HG03159 (cell line): ENCODE data around the gene MRPL21.

Experiments
- ATAC-seq: cut with Tn5 transposase; IDR thresholded peaks from one replicate; pipeline ENCODE4 v1.9.1; 2021; ENCODE audit warnings: mild to moderate bottlenecking, moderate library complexity; ENCODE audit not compliant: unreplicated experiment

Gene MRPL21

GRCh38 chr11:68843052-68843561 is 60.5 kb downstream of the MRPL21 start:
- ATAC-seq = no peak

GRCh38 chr11:68842427-68843051 is 61.1 kb downstream of the MRPL21 start:
- ATAC-seq = no peak

DNA sequence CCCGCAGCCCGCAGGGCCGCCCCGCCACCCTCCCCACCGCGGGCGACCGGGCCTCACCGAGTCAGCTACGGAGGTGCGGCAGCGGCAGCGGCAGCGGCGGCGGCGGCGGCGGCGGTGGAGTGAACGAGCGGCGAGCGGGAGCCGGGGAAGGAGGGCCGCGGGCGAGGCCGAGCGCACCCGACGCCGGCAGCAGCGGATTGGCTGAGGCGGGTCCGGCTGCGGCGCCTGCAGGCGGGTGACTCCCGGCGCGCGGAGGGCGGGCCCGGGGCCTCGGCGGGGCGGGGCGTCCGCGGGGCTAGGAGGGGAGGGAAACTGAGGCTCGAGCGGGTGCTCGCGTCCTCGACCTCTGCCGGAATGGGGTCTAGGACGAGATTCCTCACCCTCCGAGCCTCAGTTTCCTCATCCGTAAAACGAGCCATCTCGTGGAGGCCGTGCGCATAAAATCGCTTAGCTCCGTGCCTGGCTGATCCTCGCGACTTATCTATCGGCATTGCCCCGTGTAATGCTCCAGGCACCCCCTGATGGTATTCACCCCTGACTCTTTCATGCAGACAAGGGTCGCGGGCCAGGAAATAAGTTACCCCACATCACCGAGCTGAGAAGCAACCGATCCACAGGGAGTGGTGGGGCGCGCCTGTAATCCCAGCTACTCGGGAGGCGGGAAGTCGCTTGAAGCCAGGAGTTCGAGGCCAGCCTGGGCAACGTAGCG is 61.8 kb downstream of the MRPL21 start, which contains the start of gene CPT1A:
CPT1A (minus strand) TSS at position 199 of the 709 bp plus-strand sequence. CDS start 26,442 bp downstream, outside the sequence.
- ATAC-seq = no peak
